GM12878 (cell line): Measurements from ENCODE around the gene KCTD17. TPM values are rescaled to one million over a fixed set of nuclear protein-coding genes. Genes with fewer than 3 reads are reported as not detected.

Experiments used
- ATAC-seq: fragments of 200-7000 bp; cut with Tn5 transposase; 3 replicates; pipeline ENCODE4 v1.9.1; 2020; ENCODE audit warnings: mild to moderate bottlenecking, moderate library complexity
- BruUV-seq: library from RNA; stranded (reverse); fragments of 400-500 nt; replicated peaks from 2 replicates; lab custom pipeline; 2021; lab: Mats Ljungman, UMichigan
- CTCF ChIA-PET: fragments of 300-600 bp; sonication (Branson Sonifier 250); formaldehyde crosslinking; extraction: SDS; loops from one replicate; lab custom pipeline; 2021; ENCODE audit warnings: inconsistent platforms; lab: Yijun Ruan, JAX
- POLR2A ChIA-PET: fragments of 350-600 bp; formaldehyde crosslinking; extraction: SDS; loops from one replicate; lab custom pipeline; 2021; ENCODE audit warnings: inconsistent platforms; lab: Charles Lee
- RAD21 ChIA-PET: fragments of 300-600 bp; sonication (Branson Sonifier 250); formaldehyde crosslinking; loops from one replicate; lab custom pipeline; 2023; ENCODE audit warnings: antibody characterized with exemption; ENCODE audit not compliant: unreplicated experiment; lab: Charles Lee
- SMC1A ChIA-PET: fragments of 300-600 bp; sonication (Branson Sonifier 250); formaldehyde crosslinking; loops from one replicate; lab custom pipeline; 2023; ENCODE audit not compliant: unreplicated experiment, uncharacterized antibody; lab: Charles Lee
- DNase-seq: peaks from one replicate; pipeline ENCODE4 v3.0.0-alpha.2; 2011; ENCODE audit warnings: low read depth, low spot score
- FAIRE-seq: peaks from 3 replicates; lab custom pipeline; 2011; peaks lifted over from hg19 to GRCh38; lab: Jason Lieb, UNC
- H2AFZ ChIP-seq: 2 replicates; pipeline ENCODE4 v1.6.0; 2011; ENCODE audit warnings: low read depth, low read length, control low read depth; ENCODE audit not compliant: control insufficient read depth
- H3K27ac ChIP-seq: 2 replicates; pipeline ENCODE4 v1.5.1; 2011; ENCODE audit warnings: control low read depth; ENCODE audit not compliant: control insufficient read depth, insufficient read depth
- H3K27me3 ChIP-seq, 2 experiments: replicated peaks in 1 of 2; 2 replicates each; pipeline versions ENCODE4 v1.6.0 to v1.6.1; 2011; ENCODE audit warnings: low read length in 1 of 2; ENCODE audit not compliant: control insufficient read depth in 2 of 2, insufficient read depth in 2 of 2
- H3K36me3 ChIP-seq, 2 experiments: 2 replicates each; pipeline ENCODE4 v1.5.1; 2011; ENCODE audit warnings: low read length in 1 of 2; ENCODE audit not compliant: control insufficient read depth in 2 of 2, insufficient read depth in 2 of 2
- H3K4me1 ChIP-seq: 2 replicates; pipeline ENCODE4 v1.6.1; 2011; ENCODE audit warnings: mild to moderate bottlenecking, low read length, moderate library complexity, mixed read lengths; ENCODE audit not compliant: control insufficient read depth, insufficient read depth
- H3K4me2 ChIP-seq: 2 replicates; pipeline ENCODE4 v1.6.0; 2011; ENCODE audit warnings: control low read depth; ENCODE audit not compliant: control insufficient read depth, insufficient read depth
- H3K4me3 ChIP-seq: fragments of 200-600 bp; sonication (generic); 2 replicates; pipeline ENCODE4 v1.5.1; 2016
- H3K79me2 ChIP-seq: 2 replicates; pipeline ENCODE4 v1.6.0; 2011; ENCODE audit warnings: low read length; ENCODE audit not compliant: control insufficient read depth, insufficient read depth
- H3K9ac ChIP-seq: 2 replicates; pipeline ENCODE4 v1.8.0; 2011; ENCODE audit warnings: low read length, control low read depth, mixed read lengths; ENCODE audit not compliant: control insufficient read depth, insufficient read depth
- H3K9me3 ChIP-seq: replicated peaks from 3 replicates; pipeline ENCODE4 v1.5.1; 2011; ENCODE audit warnings: mild to moderate bottlenecking, low read length; ENCODE audit not compliant: control insufficient read depth, insufficient read depth
- H4K20me1 ChIP-seq: 2 replicates; pipeline ENCODE4 v1.6.0; 2011; ENCODE audit not compliant: control insufficient read depth, insufficient read depth
- MEF2B ChIP-seq: fragments of 450-650 bp; IDR thresholded peaks from 2 replicates; pipeline ENCODE4 v1.6.1; 2018; ENCODE audit warnings: mild to moderate bottlenecking, moderate library complexity; ENCODE audit not compliant: partially characterized antibody, poor library complexity, severe bottlenecking
- WRNIP1 ChIP-seq: IDR thresholded peaks from 2 replicates; pipeline ENCODE4 v1.6.1; 2011; ENCODE audit warnings: low read depth, low read length, improper control_type of control experiment, borderline replicate concordance
- ZBTB40 ChIP-seq: fragments of 450-650 bp; IDR thresholded peaks from 2 replicates; pipeline ENCODE4 v1.6.1; 2016; ENCODE audit warnings: mild to moderate bottlenecking, moderate library complexity, borderline replicate concordance
- WGBS: methylation state at CpG from one replicate; pipeline ENCODE4 v1.1.6; 2016; ENCODE audit warnings: low lambda C conversion rate; ENCODE audit not compliant: insufficient replicate concordance, insufficient coverage; ENCODE audit errors: missing lambda C conversion rate; 5-methylcytosine and 5-hydroxymethylcytosine counted together
- in situ Hi-C: fragments of 300-500 bp; cut with MboI; formaldehyde crosslinking; loops from 9 replicates; pipeline ENCODE4 v1.14.3; 2018; ENCODE audit warnings: mixed read lengths
- intact Hi-C: fragments of 100-400 bp; cut with micrococcal nuclease; formaldehyde crosslinking; loops from one replicate; pipeline ENCODE4 v1.14.2; 2022; ENCODE audit not compliant: unreplicated experiment
- polyA plus RNA-seq, 11 experiments: library from polyadenylated mRNA; depleted of rRNA in 4 of 11; unstranded in 6 of 11; stranded (reverse) in 5 of 11; fragments of >200 nt; fragmentation: Nextera tagmentation in 4 of 11; fragmentation: Illumina TruSeq in 1 of 11; extraction: Ambion mirVana in 4 of 11; extraction: Trizol in 1 of 11; gene quantifications; 1 replicate in 1 of 11; 2 replicates in 10 of 11; pipeline versions ENCODE4 v1.2.1 to v1.2.3, GENCODE V29; 2011 to 2016; ENCODE audit warnings: inconsistent platforms in 2 of 11, missing spikeins in 2 of 11, low read depth in 1 of 11
- small RNA-seq: library from RNA; depleted of rRNA; stranded (forward); fragments of <200 nt; gene quantifications from one replicate; pipeline ENCODE3, GENCODE V24; 2014
- total RNA-seq, 4 experiments: library from RNA; depleted of rRNA in 3 of 4; stranded (reverse); fragments of >200 nt in 3 of 4; fragmentation: Illumina TruSeq in 1 of 4; extraction: Trizol in 1 of 4; gene quantifications; 2 replicates each; pipeline versions ENCODE4 v1.2.1 to v1.2.3, GENCODE V29; 2013 to 2021

KCTD17 gene
- total and polyA plus RNA-seq, 10 of the 15 experiments (the other 5 are each of a cell fraction or from before 2014, with no cell fraction given), result 0.16 to 18.4 (median 10.1) TPM; not detected in 1

DNA sequence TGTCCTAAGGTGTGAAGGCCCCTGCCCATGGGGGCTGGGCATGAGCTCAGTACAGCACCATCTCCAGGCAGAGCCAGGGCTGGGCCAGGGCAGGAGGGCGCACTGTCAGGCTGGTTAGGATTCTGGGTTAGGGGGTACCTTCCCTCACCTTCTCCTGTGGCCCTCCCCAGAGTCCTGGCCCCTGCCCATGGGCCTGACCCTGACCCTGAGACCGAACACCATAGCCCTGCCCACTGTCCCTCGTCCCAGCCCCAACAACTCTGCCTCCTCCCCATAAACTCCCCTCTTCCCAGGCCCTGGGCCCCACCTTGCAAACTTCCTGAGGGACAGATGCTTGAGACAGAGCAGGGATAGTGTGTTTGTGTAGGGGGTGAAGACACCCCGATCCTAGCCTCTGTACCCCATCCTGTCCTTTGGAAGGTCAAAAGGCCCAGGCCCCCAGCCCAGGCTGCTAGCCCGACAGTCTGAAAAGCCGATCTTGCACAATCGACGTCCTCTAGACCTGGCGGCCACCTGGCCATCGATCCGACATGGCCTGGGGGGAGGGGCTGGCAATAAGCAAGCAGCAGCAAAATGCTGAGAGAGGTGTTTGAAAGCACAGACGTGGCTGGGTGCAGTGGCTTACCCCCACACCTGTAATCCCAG is 60.7 kb downstream of the KCTD17 start:
- Histone ChIP-seq H3K27me3 (no peaks in the 10 kb centered on the region), H3K79me2 (no peaks in the 10 kb centered on the region), H3K9ac (no peak overlapping the region), H3K36me3 (no peaks in the 10 kb centered on the region), H4K20me1 (no peaks in the 10 kb centered on the region), H2AFZ (no peak overlapping the region), H3K9me3 (no peaks in the 10 kb centered on the region), H3K4me1 (no peaks in the 10 kb centered on the region), H3K4me3 (no peak overlapping the region), H3K27ac (no peak overlapping the region), H3K4me2 (no peak overlapping the region)
- RAD21 ChIA-PET, result no interaction called here
- DNase-seq (no peak), FAIRE-seq (no peak), ATAC-seq (no peak)
- WGBS, result 51% methylated on average over 11 of the region's 12 CpGs
- POLR2A ChIA-PET, result no interaction called here
- no TSS peak for BruUV-seq
- intact Hi-C loops (no loop called here), in situ Hi-C loops (no loop called here)
- SMC1A ChIA-PET, result no interaction called here
- TF ChIP-seq MEF2B (no peak), WRNIP1 (no peak), ZBTB40 (no peak)
- CTCF ChIA-PET, result no interaction called here

Small RNA genes lying within 50 kb of the gene (small RNA-seq; reads per million reads assigned to genes)
- not detected for gene RF00019

Other genes starting within 250 kb of the KCTD17 start
Only the 7 nearest of the 11 such genes appear.
- 9.4 and 10.1 TPM in 2 replicates for gene CSF2RB, start 138.1 kb upstream of the KCTD17 start, total RNA-seq (2014; rRNA removed)
- 4.5 and 5.1 TPM in 2 replicates for gene CSF2RB, start 138.1 kb upstream of the KCTD17 start, total RNA-seq (2014; rRNA removed; fragmentation: Illumina TruSeq; extraction: Trizol)
- 8.9 and 9.4 TPM in 2 replicates for gene CSF2RB, start 138.1 kb upstream of the KCTD17 start, total RNA-seq (2021)
- gene CSF2RB, start 138.1 kb upstream of the KCTD17 start, polyA plus RNA-seq (2011; rRNA removed), result 11.2 and 12.5 TPM in 2 replicates
- 3.3 and 5.6 TPM in 2 replicates for gene CSF2RB, start 138.1 kb upstream of the KCTD17 start, polyA plus RNA-seq (2014; fragmentation: Illumina TruSeq; extraction: Trizol)
- 1 to 10 TPM in 1 of 2 experiments, under 1 TPM in 1; 0.82 to 1.5 TPM for gene CSF2RB, start 138.1 kb upstream of the KCTD17 start, polyA plus RNA-seq (2014; fragmentation: Nextera tagmentation; extraction: Ambion mirVana)
- 9.9 and 10.7 TPM in 2 replicates for gene CSF2RB, start 138.1 kb upstream of the KCTD17 start, polyA plus RNA-seq (2014; rRNA removed)
- 1 to 10 TPM; 2.7 to 3.5 TPM for gene CSF2RB, start 138.1 kb upstream of the KCTD17 start, polyA plus RNA-seq (2016; fragmentation: Nextera tagmentation; extraction: Ambion mirVana)
- 24.6 TPM in 2 replicates for gene TST, start 32.3 kb upstream of the KCTD17 start, total RNA-seq (2014; rRNA removed)
- 8.8 and 9.3 TPM in 2 replicates for gene TST, start 32.3 kb upstream of the KCTD17 start, total RNA-seq (2014; rRNA removed; fragmentation: Illumina TruSeq; extraction: Trizol)
- gene TST, start 32.3 kb upstream of the KCTD17 start, total RNA-seq (2021), result 20.8 and 20.9 TPM in 2 replicates
- gene TST, start 32.3 kb upstream of the KCTD17 start, polyA plus RNA-seq (2011; rRNA removed), result 3.3 and 9.5 TPM in 2 replicates
- gene TST, start 32.3 kb upstream of the KCTD17 start, polyA plus RNA-seq (2014; fragmentation: Illumina TruSeq; extraction: Trizol), result 0.59 and 5.7 TPM in 2 replicates
- gene TST, start 32.3 kb upstream of the KCTD17 start, polyA plus RNA-seq (2014; fragmentation: Nextera tagmentation; extraction: Ambion mirVana), result 1 to 10 TPM; 2.4 to 7.0 TPM
- 24.1 and 25.0 TPM in 2 replicates for gene TST, start 32.3 kb upstream of the KCTD17 start, polyA plus RNA-seq (2014; rRNA removed)
- 10 to 100 TPM; 11.3 to 11.8 TPM for gene TST, start 32.3 kb upstream of the KCTD17 start, polyA plus RNA-seq (2016; fragmentation: Nextera tagmentation; extraction: Ambion mirVana)
- 79.0 and 88.7 TPM in 2 replicates for gene MPST, start 32.0 kb upstream of the KCTD17 start, total RNA-seq (2014; rRNA removed)
- 13.8 and 16.4 TPM in 2 replicates for gene MPST, start 32.0 kb upstream of the KCTD17 start, total RNA-seq (2014; rRNA removed; fragmentation: Illumina TruSeq; extraction: Trizol)
- gene MPST, start 32.0 kb upstream of the KCTD17 start, total RNA-seq (2021), result 58.0 and 58.2 TPM in 2 replicates
- gene MPST, start 32.0 kb upstream of the KCTD17 start, polyA plus RNA-seq (2011; rRNA removed), result 9.4 and 21.1 TPM in 2 replicates
- 3.5 and 8.1 TPM in 2 replicates for gene MPST, start 32.0 kb upstream of the KCTD17 start, polyA plus RNA-seq (2014; fragmentation: Illumina TruSeq; extraction: Trizol)
- 1 to 10 TPM in 1 of 2 experiments, under 1 TPM in 1; 0.95 to 2.4 TPM for gene MPST, start 32.0 kb upstream of the KCTD17 start, polyA plus RNA-seq (2014; fragmentation: Nextera tagmentation; extraction: Ambion mirVana)
- gene MPST, start 32.0 kb upstream of the KCTD17 start, polyA plus RNA-seq (2014; rRNA removed), result 88.1 and 101 TPM in 2 replicates
- 10 to 100 TPM; 55.9 to 60.8 TPM for gene MPST, start 32.0 kb upstream of the KCTD17 start, polyA plus RNA-seq (2016; fragmentation: Nextera tagmentation; extraction: Ambion mirVana)
- 0.06 TPM in 1 of 2 replicates, not detected in the other for gene TMPRSS6, start 58.0 kb downstream of the KCTD17 start, total RNA-seq (2014; rRNA removed)
- not detected in 2 replicates for gene TMPRSS6, start 58.0 kb downstream of the KCTD17 start, total RNA-seq (2014; rRNA removed; fragmentation: Illumina TruSeq; extraction: Trizol)
- gene TMPRSS6, start 58.0 kb downstream of the KCTD17 start, total RNA-seq (2021), result 0.19 and 0.31 TPM in 2 replicates
- 0.55 and 0.69 TPM in 2 replicates for gene TMPRSS6, start 58.0 kb downstream of the KCTD17 start, polyA plus RNA-seq (2011; rRNA removed)
- gene TMPRSS6, start 58.0 kb downstream of the KCTD17 start, polyA plus RNA-seq (2014; fragmentation: Illumina TruSeq; extraction: Trizol), result not detected in 2 replicates
- gene TMPRSS6, start 58.0 kb downstream of the KCTD17 start, polyA plus RNA-seq (2014; fragmentation: Nextera tagmentation; extraction: Ambion mirVana), result not detected
- 0.03 TPM in 1 of 2 replicates, not detected in the other for gene TMPRSS6, start 58.0 kb downstream of the KCTD17 start, polyA plus RNA-seq (2014; rRNA removed)
- gene TMPRSS6, start 58.0 kb downstream of the KCTD17 start, polyA plus RNA-seq (2016; fragmentation: Nextera tagmentation; extraction: Ambion mirVana), result under 1 TPM in 1 of 2 experiments, not detected in 1; 0.07 TPM
- gene IL2RB, start 98.2 kb downstream of the KCTD17 start, total RNA-seq (2014; rRNA removed), result 12.4 and 14.8 TPM in 2 replicates
- gene IL2RB, start 98.2 kb downstream of the KCTD17 start, total RNA-seq (2014; rRNA removed; fragmentation: Illumina TruSeq; extraction: Trizol), result 11.7 and 14.3 TPM in 2 replicates
- 86.8 and 91.9 TPM in 2 replicates for gene IL2RB, start 98.2 kb downstream of the KCTD17 start, total RNA-seq (2021)
- 27.7 and 91.9 TPM in 2 replicates for gene IL2RB, start 98.2 kb downstream of the KCTD17 start, polyA plus RNA-seq (2011; rRNA removed)
- 24.3 and 56.0 TPM in 2 replicates for gene IL2RB, start 98.2 kb downstream of the KCTD17 start, polyA plus RNA-seq (2014; fragmentation: Illumina TruSeq; extraction: Trizol)
- gene IL2RB, start 98.2 kb downstream of the KCTD17 start, polyA plus RNA-seq (2014; fragmentation: Nextera tagmentation; extraction: Ambion mirVana), result 10 to 100 TPM; 10.2 TPM
- 46.1 and 56.0 TPM in 2 replicates for gene IL2RB, start 98.2 kb downstream of the KCTD17 start, polyA plus RNA-seq (2014; rRNA removed)
- 100 to 1,000 TPM; 119 to 120 TPM for gene IL2RB, start 98.2 kb downstream of the KCTD17 start, polyA plus RNA-seq (2016; fragmentation: Nextera tagmentation; extraction: Ambion mirVana)
- gene C1QTNF6, start 136.5 kb downstream of the KCTD17 start, total RNA-seq (2014; rRNA removed), result 1.1 and 1.3 TPM in 2 replicates
- gene C1QTNF6, start 136.5 kb downstream of the KCTD17 start, total RNA-seq (2014; rRNA removed; fragmentation: Illumina TruSeq; extraction: Trizol), result 1.6 and 1.7 TPM in 2 replicates
- 2.1 and 2.4 TPM in 2 replicates for gene C1QTNF6, start 136.5 kb downstream of the KCTD17 start, total RNA-seq (2021)
- gene C1QTNF6, start 136.5 kb downstream of the KCTD17 start, polyA plus RNA-seq (2011; rRNA removed), result 3.9 and 4.1 TPM in 2 replicates
- gene C1QTNF6, start 136.5 kb downstream of the KCTD17 start, polyA plus RNA-seq (2014; fragmentation: Illumina TruSeq; extraction: Trizol), result 1.1 and 1.5 TPM in 2 replicates
- under 1 TPM; 0.16 to 0.18 TPM for gene C1QTNF6, start 136.5 kb downstream of the KCTD17 start, polyA plus RNA-seq (2014; fragmentation: Nextera tagmentation; extraction: Ambion mirVana)
- 2.5 and 2.7 TPM in 2 replicates for gene C1QTNF6, start 136.5 kb downstream of the KCTD17 start, polyA plus RNA-seq (2014; rRNA removed)
- 1 to 10 TPM in 1 of 2 experiments, under 1 TPM in 1; 0.99 to 1.1 TPM for gene C1QTNF6, start 136.5 kb downstream of the KCTD17 start, polyA plus RNA-seq (2016; fragmentation: Nextera tagmentation; extraction: Ambion mirVana)
- gene SSTR3, start 160.7 kb downstream of the KCTD17 start, total RNA-seq (2014; rRNA removed), result 3.6 and 4.5 TPM in 2 replicates
- gene SSTR3, start 160.7 kb downstream of the KCTD17 start, total RNA-seq (2014; rRNA removed; fragmentation: Illumina TruSeq; extraction: Trizol), result 2.5 and 2.8 TPM in 2 replicates
- 4.5 TPM in 2 replicates for gene SSTR3, start 160.7 kb downstream of the KCTD17 start, total RNA-seq (2021)
- 3.6 and 4.3 TPM in 2 replicates for gene SSTR3, start 160.7 kb downstream of the KCTD17 start, polyA plus RNA-seq (2011; rRNA removed)
- gene SSTR3, start 160.7 kb downstream of the KCTD17 start, polyA plus RNA-seq (2014; fragmentation: Illumina TruSeq; extraction: Trizol), result 1.6 and 2.3 TPM in 2 replicates
- under 1 TPM; 0.03 to 0.46 TPM for gene SSTR3, start 160.7 kb downstream of the KCTD17 start, polyA plus RNA-seq (2014; fragmentation: Nextera tagmentation; extraction: Ambion mirVana)
- 4.0 and 4.3 TPM in 2 replicates for gene SSTR3, start 160.7 kb downstream of the KCTD17 start, polyA plus RNA-seq (2014; rRNA removed)
- gene SSTR3, start 160.7 kb downstream of the KCTD17 start, polyA plus RNA-seq (2016; fragmentation: Nextera tagmentation; extraction: Ambion mirVana), result 1 to 10 TPM in 1 of 2 experiments, under 1 TPM in 1; 0.74 to 1.2 TPM